ENCODE measurements around the gene TIAM2.

Gene TIAM2

GRCh38 chr6:154974485-154975149 lies 20.5 kb upstream of the TIAM2 start:
- Histone ChIP-seq H4K91ac (ENCODE audit: low read depth, low read length) (no peak overlapping the region), H3K27ac (ENCODE audit: low read depth, low read length) (no peak overlapping the region)

GRCh38 chr6:154977588-154977987 lies 17.5 kb upstream of the TIAM2 start:
- no peak overlapping the region for H2AFZ ChIP-seq (ENCODE audit: insufficient read depth, low read length, poor library complexity)
- no peak overlapping the region for H4K91ac ChIP-seq (ENCODE audit: low read depth, low read length)
- no peak overlapping the region for H4K12ac ChIP-seq (ENCODE audit: low read depth, low read length)
- no peak overlapping the region for H3K18ac ChIP-seq (ENCODE audit: low read length)
- no CpG with 5 or more reads among the region's 5 CpGs for WGBS (ENCODE audit: extremely low coverage, insufficient coverage, insufficient read length)
- H3K79me2 ChIP-seq (ENCODE audit: control insufficient read depth, insufficient read depth, low read length, poor library complexity): no peaks in the 10 kb centered on the region
- H3K9me3 ChIP-seq (ENCODE audit: insufficient read depth, low read depth, low read length): no peaks in the 10 kb centered on the region
- H3K23ac ChIP-seq (ENCODE audit: low read length): no peak overlapping the region
- no peak overlapping the region for H3K4ac ChIP-seq (ENCODE audit: low read depth, low read length)
- no peaks in the 10 kb centered on the region for H3K79me1 ChIP-seq (ENCODE audit: low read length)
- H3K27me3 ChIP-seq (ENCODE audit: insufficient read depth, low read length): no peaks in the 10 kb centered on the region
- no peak overlapping the region for H4K8ac ChIP-seq (ENCODE audit: low read depth, low read length)
- no peak overlapping the region for H3K27ac ChIP-seq (ENCODE audit: low read depth, low read length)
- no peak overlapping the region for H3K14ac ChIP-seq (ENCODE audit: low read length)
- H3K36me3 ChIP-seq (ENCODE audit: control insufficient read depth in 1 of 2, insufficient read depth in 2 of 2, low read length in 2 of 2): no peaks in the 10 kb centered on the region
- H2BK120ac ChIP-seq (ENCODE audit: insufficient read depth, low read length, poor library complexity): no peak overlapping the region
- H2BK12ac ChIP-seq (ENCODE audit: low read length): no peak overlapping the region
- H3K4me2 ChIP-seq (ENCODE audit: low read length): no peak overlapping the region
- no peak overlapping the region for H2BK5ac ChIP-seq (ENCODE audit: low read depth, low read length, poor library complexity)
- no peak for DNase-seq
- H3K4me3 ChIP-seq (ENCODE audit: low read depth, low read length): no peak overlapping the region
- no peaks in the 10 kb centered on the region for H3K4me1 ChIP-seq (ENCODE audit: control insufficient read depth in 1 of 2, insufficient read depth in 2 of 2, low read length in 2 of 2)
- no peak overlapping the region for H3K9ac ChIP-seq (ENCODE audit: low read length)
- no peak overlapping the region for H2AK5ac ChIP-seq (ENCODE audit: low read length)

More at GRCh38 chr6:154974485-154975149, 20.5 kb upstream of the TIAM2 start:
- Histone ChIP-seq H3K4me1 (ENCODE audit: control insufficient read depth in 1 of 2, insufficient read depth in 2 of 2, low read length in 2 of 2) (no peaks in the 10 kb centered on the region), H3K23ac (ENCODE audit: low read length) (no peak overlapping the region), H3K4me2 (ENCODE audit: low read length) (no peak overlapping the region), H3K9me3 (ENCODE audit: insufficient read depth, low read depth, low read length) (no peaks in the 10 kb centered on the region), H3K9ac (ENCODE audit: low read length) (no peak overlapping the region), H3K36me3 (ENCODE audit: control insufficient read depth in 1 of 2, insufficient read depth in 2 of 2, low read length in 2 of 2) (no peaks in the 10 kb centered on the region), H3K4ac (ENCODE audit: low read depth, low read length) (no peak overlapping the region), H3K4me3 (ENCODE audit: low read depth, low read length) (no peak overlapping the region), H3K79me1 (ENCODE audit: low read length) (no peaks in the 10 kb centered on the region), H2AFZ (ENCODE audit: insufficient read depth, low read length, poor library complexity) (no peak overlapping the region), H3K18ac (ENCODE audit: low read length) (no peak overlapping the region), H4K8ac (ENCODE audit: low read depth, low read length) (no peak overlapping the region), H4K12ac (ENCODE audit: low read depth, low read length) (no peak overlapping the region), H3K27me3 (ENCODE audit: insufficient read depth, low read length) (no peaks in the 10 kb centered on the region), H3K79me2 (ENCODE audit: control insufficient read depth, insufficient read depth, low read length, poor library complexity) (no peaks in the 10 kb centered on the region), H2AK5ac (ENCODE audit: low read length) (no peak overlapping the region), H2BK120ac (ENCODE audit: insufficient read depth, low read length, poor library complexity) (no peak overlapping the region), H3K14ac (ENCODE audit: low read length) (no peak overlapping the region), H2BK5ac (ENCODE audit: low read depth, low read length, poor library complexity) (no peak overlapping the region), H2BK12ac (ENCODE audit: low read length) (no peak overlapping the region)
- WGBS (ENCODE audit: extremely low coverage, insufficient coverage, insufficient read length): no CpG with 5 or more reads among the region's 11 CpGs
- no peak for DNase-seq

DNA sequence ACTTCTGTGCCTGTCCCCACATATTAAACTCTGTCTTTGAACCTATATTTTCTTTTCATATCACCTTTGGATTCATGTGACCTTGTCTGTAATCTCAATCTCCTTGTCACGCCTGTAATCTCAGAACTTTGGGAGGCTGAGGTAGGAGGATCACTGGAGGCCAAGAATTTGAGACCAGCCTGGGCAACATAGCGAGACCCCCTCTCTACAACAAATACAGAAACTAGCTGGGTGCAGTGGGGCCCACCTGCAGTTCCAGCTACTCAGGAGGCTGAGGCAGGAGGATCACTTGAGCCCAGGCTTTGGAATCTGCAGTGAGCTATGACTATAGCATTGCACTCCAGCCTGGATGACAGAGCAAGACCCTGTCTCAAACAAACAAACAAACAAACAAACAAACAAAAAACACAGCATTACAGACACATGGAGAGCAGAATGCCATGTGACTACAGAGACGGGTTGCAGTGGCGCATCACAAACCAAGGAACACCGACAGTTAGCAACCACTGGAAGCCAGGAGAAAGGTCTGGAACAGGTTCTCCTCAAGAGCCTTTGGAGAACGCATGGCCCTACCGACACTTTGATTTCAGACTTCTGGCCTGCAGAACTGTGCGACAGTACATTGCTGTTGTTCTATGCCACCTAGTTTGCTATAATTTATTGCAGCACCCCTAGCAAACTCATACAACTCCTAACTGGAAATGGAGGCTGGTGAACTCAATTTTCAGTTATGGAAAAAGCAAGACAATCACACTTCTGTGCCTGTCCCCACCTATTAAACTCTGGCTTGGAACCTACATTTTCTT lies 14.6 kb upstream of the TIAM2 start:
- Histone ChIP-seq H2BK12ac (ENCODE audit: low read length) (no peak overlapping the region), H3K79me2 (ENCODE audit: control insufficient read depth, insufficient read depth, low read length, poor library complexity) (no peaks in the 10 kb centered on the region)

DNA sequence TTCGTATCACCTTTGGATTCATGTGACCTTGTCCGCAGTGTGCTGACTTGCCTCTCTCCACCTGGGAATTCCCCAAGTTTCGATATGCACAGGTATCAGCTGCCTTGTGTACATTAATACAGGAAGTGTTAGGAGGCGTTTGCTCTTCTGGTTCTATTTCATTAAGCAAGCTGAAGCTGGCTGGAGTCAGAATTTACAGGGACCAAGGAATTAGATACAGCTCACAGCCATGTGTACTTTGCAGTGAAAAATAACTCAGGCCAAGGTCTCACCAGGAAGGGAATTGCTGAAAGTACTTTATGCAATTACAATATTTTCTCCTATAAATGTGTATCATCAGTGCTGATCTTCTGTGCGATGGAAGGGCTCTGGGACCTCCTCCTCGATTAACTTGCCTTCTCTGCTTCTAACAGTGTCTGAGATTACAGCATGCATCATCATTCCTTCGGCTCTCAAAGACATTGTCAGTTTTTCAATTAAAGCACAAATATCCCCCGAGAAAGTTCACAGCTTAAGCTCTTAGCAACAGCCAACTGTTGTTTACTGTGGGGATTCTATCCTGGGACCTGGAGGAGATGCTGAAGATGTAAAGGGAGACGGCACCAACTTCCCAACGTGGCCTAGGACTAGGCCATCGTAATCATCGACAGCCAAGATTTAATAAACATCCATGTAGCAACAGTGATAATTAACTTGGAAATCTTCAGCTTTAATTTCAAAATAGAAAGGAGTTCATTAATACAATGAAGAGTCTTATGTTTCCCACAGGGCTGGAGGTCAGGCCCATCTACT lies 13.8 kb upstream of the TIAM2 start:
- no peak for DNase-seq
- Histone ChIP-seq H3K4me1 (ENCODE audit: control insufficient read depth in 1 of 2, insufficient read depth in 2 of 2, low read length in 2 of 2) (no peaks in the 10 kb centered on the region), H4K12ac (ENCODE audit: low read depth, low read length) (no peak overlapping the region), H3K79me2 (ENCODE audit: control insufficient read depth, insufficient read depth, low read length, poor library complexity) (no peaks in the 10 kb centered on the region), H3K27ac (ENCODE audit: low read depth, low read length) (no peak overlapping the region), H3K9ac (ENCODE audit: low read length) (no peak overlapping the region), H3K4ac (ENCODE audit: low read depth, low read length) (no peak overlapping the region), H3K14ac (ENCODE audit: low read length) (no peak overlapping the region), H3K4me3 (ENCODE audit: low read depth, low read length) (no peak overlapping the region), H2AFZ (ENCODE audit: insufficient read depth, low read length, poor library complexity) (no peak overlapping the region), H3K18ac (ENCODE audit: low read length) (no peak overlapping the region), H3K79me1 (ENCODE audit: low read length) (no peaks in the 10 kb centered on the region), H2BK120ac (ENCODE audit: insufficient read depth, low read length, poor library complexity) (no peak overlapping the region), H3K9me3 (ENCODE audit: insufficient read depth, low read depth, low read length) (no peaks in the 10 kb centered on the region), H4K8ac (ENCODE audit: low read depth, low read length) (no peak overlapping the region), H3K23ac (ENCODE audit: low read length) (no peak overlapping the region), H3K27me3 (ENCODE audit: insufficient read depth, low read length) (no peaks in the 10 kb centered on the region), H4K91ac (ENCODE audit: low read depth, low read length) (no peak overlapping the region), H2BK12ac (ENCODE audit: low read length) (no peak overlapping the region), H3K36me3 (ENCODE audit: control insufficient read depth in 1 of 2, insufficient read depth in 2 of 2, low read length in 2 of 2) (no peaks in the 10 kb centered on the region), H2AK5ac (ENCODE audit: low read length) (no peak overlapping the region), H2BK5ac (ENCODE audit: low read depth, low read length, poor library complexity) (no peak overlapping the region), H3K4me2 (ENCODE audit: low read length) (no peak overlapping the region)
- no CpG with 5 or more reads among the region's 12 CpGs for WGBS (ENCODE audit: extremely low coverage, insufficient coverage, insufficient read length)

More for the DNA sequence above, 14.6 kb upstream of the TIAM2 start:
- H3K4me1 ChIP-seq (ENCODE audit: control insufficient read depth in 1 of 2, insufficient read depth in 2 of 2, low read length in 2 of 2): no peaks in the 10 kb centered on the region
- H3K79me1 ChIP-seq (ENCODE audit: low read length): no peaks in the 10 kb centered on the region
- H3K14ac ChIP-seq (ENCODE audit: low read length): no peak overlapping the region
- no peak overlapping the region for H3K4me2 ChIP-seq (ENCODE audit: low read length)
- H4K8ac ChIP-seq (ENCODE audit: low read depth, low read length): no peak overlapping the region
- H3K4ac ChIP-seq (ENCODE audit: low read depth, low read length): no peak overlapping the region
- no peaks in the 10 kb centered on the region for H3K36me3 ChIP-seq (ENCODE audit: control insufficient read depth in 1 of 2, insufficient read depth in 2 of 2, low read length in 2 of 2)
- WGBS (ENCODE audit: extremely low coverage, insufficient coverage, insufficient read length): no CpG with 5 or more reads among the region's 8 CpGs
- no peaks in the 10 kb centered on the region for H3K9me3 ChIP-seq (ENCODE audit: insufficient read depth, low read depth, low read length)
- no peak overlapping the region for H3K23ac ChIP-seq (ENCODE audit: low read length)
- no peak overlapping the region for H2AFZ ChIP-seq (ENCODE audit: insufficient read depth, low read length, poor library complexity)
- H3K18ac ChIP-seq (ENCODE audit: low read length): no peak overlapping the region
- no peak for DNase-seq
- no peak overlapping the region for H2BK120ac ChIP-seq (ENCODE audit: insufficient read depth, low read length, poor library complexity)
- no peak overlapping the region for H2BK5ac ChIP-seq (ENCODE audit: low read depth, low read length, poor library complexity)
- H4K12ac ChIP-seq (ENCODE audit: low read depth, low read length): no peak overlapping the region
- no peak overlapping the region for H3K4me3 ChIP-seq (ENCODE audit: low read depth, low read length)
- H4K91ac ChIP-seq (ENCODE audit: low read depth, low read length): no peak overlapping the region
- H3K9ac ChIP-seq (ENCODE audit: low read length): no peak overlapping the region
- H2AK5ac ChIP-seq (ENCODE audit: low read length): no peak overlapping the region
- no peak overlapping the region for H3K27ac ChIP-seq (ENCODE audit: low read depth, low read length)
- no peaks in the 10 kb centered on the region for H3K27me3 ChIP-seq (ENCODE audit: insufficient read depth, low read length)

Measured in trophoblast cell (in vitro differentiated cells and primary cell).